ENCODE data around the gene CBX1. TPM values are rescaled to one million over a fixed set of nuclear protein-coding genes. Genes with fewer than 3 reads are reported as not detected.

Gene CBX1
- total and polyA plus RNA-seq, 2 of the 13 experiments (the other 11 are each of a cell fraction or from before 2014, with no cell fraction given): 17.8 to 108 TPM

GRCh38 chr17:48139944-48140343 lies 38.7 kb upstream of the CBX1 start:
- no peak for DNase-seq (ENCODE audit: low spot score)

More at GRCh38 chr17:48139944-48140343, 38.7 kb upstream of the CBX1 start:
- ATAC-seq: no peak
- intact Hi-C loops (cut with micrococcal nuclease; ENCODE audit: unreplicated experiment) (no loop called here), in situ Hi-C loops (cut with HindIII; ENCODE audit: extremely low pct_ligation_motif_present, low pct_unique_long_range_greater_than_20kb) (no loop called here)
- H3K9ac ChIP-seq (ENCODE audit: insufficient read depth, low read depth, low read length): no peak overlapping the region
- ChIA-PET POLR2A (no interaction called here), CTCF (ENCODE audit: low intra/inter-chr PET ratio, low total read pairs) (no interaction called here)
- H3K79me2 ChIP-seq (ENCODE audit: insufficient read depth, low read length): no peaks in the 10 kb centered on the region
- no peaks in the 10 kb centered on the region for H3K9me3 ChIP-seq (ENCODE audit: low read length)
- no peak overlapping the region for H3K4me2 ChIP-seq (ENCODE audit: low read depth, low read length)
- FAIRE-seq: no peak
- BruUV-seq (replicated peaks): no TSS peak
- no peaks in the 10 kb centered on the region for H3K4me1 ChIP-seq (ENCODE audit: insufficient read depth, low read length)
- H2AFZ ChIP-seq (ENCODE audit: low read length): no peak overlapping the region
- WGBS (ENCODE audit: low lambda C conversion rate): 27% methylated on average over 2 of the region's 2 CpGs
- no peak overlapping the region for H3K4me3 ChIP-seq (replicated peaks in 1 of 3; ENCODE audit: insufficient read depth in 1 of 3, low read depth in 2 of 3, low read length in 3 of 3)
- H3K27ac ChIP-seq (ENCODE audit: extremely low read length, insufficient read depth, low read length): no peak overlapping the region
- TF ChIP-seq NCOA1 (CRISPR knock-in tag; IDR thresholded peaks at IDR 0.05) (no peak), PPARG (CRISPR knock-in tag; conservative IDR thresholded peaks at IDR 0.05) (no peak), IKZF5 (CRISPR knock-in tag; IDR thresholded peaks at IDR 0.05) (no peak), ZNF562 (CRISPR knock-in tag; IDR thresholded peaks at IDR 0.05; ENCODE audit: borderline replicate concordance) (no peak), ZNF619 (CRISPR knock-in tag; IDR thresholded peaks at IDR 0.05) (no peak), REXO4 (CRISPR knock-in tag; IDR thresholded peaks at IDR 0.05; ENCODE audit: borderline replicate concordance) (no peak), CBFB (CRISPR knock-in tag; IDR thresholded peaks at IDR 0.05) (no peak), TARDBP (CRISPR knock-in tag; IDR thresholded peaks at IDR 0.05) (no peak), ZNF691 (CRISPR knock-in tag; IDR thresholded peaks at IDR 0.05; ENCODE audit: borderline replicate concordance, low read depth) (no peak), ERF (CRISPR knock-in tag; IDR thresholded peaks at IDR 0.05) (no peak), RBM39 (IDR thresholded peaks at IDR 0.05; ENCODE audit: low read depth, low read length, poor library complexity, severe bottlenecking) (no peak), ZBTB1 (CRISPR knock-in tag; IDR thresholded peaks at IDR 0.05; ENCODE audit: borderline replicate concordance) (no peak), RFX5 (IDR thresholded peaks at IDR 0.05; ENCODE audit: low read depth, low read length) (no peak)
- peaks cover 0 to 22% of the 10 kb centered on the region in 2 experiments; a peak in 4 of 5 replicates for H3K27me3 ChIP-seq (ENCODE audit: control insufficient read depth in 1 of 2, insufficient read depth in 2 of 2, low read length in 2 of 2)
- no peaks in the 10 kb centered on the region for H3K36me3 ChIP-seq (replicated peaks in 1 of 2; ENCODE audit: control insufficient read depth in 1 of 2, insufficient read depth in 2 of 2, low read length in 2 of 2)
- H4K20me1 ChIP-seq (ENCODE audit: insufficient read depth, low read length): no peaks in the 10 kb centered on the region
